Diencephalon (tissue), 1 donor: ENCODE results near the gene PRIM2. TPM values are rescaled to one million over a fixed set of nuclear protein-coding genes. Genes with fewer than 3 reads are reported as not detected.

ENCODE experiments used
- small RNA-seq: library from RNA; depleted of rRNA; stranded (forward); fragments of <200 nt; gene quantifications from one replicate; pipeline ENCODE3, GENCODE V24; 2014
- total RNA-seq: library from RNA; depleted of rRNA; stranded (reverse); fragments of >200 nt; gene quantifications from one replicate; pipeline ENCODE4 v1.2.3, GENCODE V29; 2014

PRIM2 gene, protein sequence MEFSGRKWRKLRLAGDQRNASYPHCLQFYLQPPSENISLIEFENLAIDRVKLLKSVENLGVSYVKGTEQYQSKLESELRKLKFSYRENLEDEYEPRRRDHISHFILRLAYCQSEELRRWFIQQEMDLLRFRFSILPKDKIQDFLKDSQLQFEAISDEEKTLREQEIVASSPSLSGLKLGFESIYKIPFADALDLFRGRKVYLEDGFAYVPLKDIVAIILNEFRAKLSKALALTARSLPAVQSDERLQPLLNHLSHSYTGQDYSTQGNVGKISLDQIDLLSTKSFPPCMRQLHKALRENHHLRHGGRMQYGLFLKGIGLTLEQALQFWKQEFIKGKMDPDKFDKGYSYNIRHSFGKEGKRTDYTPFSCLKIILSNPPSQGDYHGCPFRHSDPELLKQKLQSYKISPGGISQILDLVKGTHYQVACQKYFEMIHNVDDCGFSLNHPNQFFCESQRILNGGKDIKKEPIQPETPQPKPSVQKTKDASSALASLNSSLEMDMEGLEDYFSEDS
- total RNA-seq, result 18.0 TPM

DNA sequence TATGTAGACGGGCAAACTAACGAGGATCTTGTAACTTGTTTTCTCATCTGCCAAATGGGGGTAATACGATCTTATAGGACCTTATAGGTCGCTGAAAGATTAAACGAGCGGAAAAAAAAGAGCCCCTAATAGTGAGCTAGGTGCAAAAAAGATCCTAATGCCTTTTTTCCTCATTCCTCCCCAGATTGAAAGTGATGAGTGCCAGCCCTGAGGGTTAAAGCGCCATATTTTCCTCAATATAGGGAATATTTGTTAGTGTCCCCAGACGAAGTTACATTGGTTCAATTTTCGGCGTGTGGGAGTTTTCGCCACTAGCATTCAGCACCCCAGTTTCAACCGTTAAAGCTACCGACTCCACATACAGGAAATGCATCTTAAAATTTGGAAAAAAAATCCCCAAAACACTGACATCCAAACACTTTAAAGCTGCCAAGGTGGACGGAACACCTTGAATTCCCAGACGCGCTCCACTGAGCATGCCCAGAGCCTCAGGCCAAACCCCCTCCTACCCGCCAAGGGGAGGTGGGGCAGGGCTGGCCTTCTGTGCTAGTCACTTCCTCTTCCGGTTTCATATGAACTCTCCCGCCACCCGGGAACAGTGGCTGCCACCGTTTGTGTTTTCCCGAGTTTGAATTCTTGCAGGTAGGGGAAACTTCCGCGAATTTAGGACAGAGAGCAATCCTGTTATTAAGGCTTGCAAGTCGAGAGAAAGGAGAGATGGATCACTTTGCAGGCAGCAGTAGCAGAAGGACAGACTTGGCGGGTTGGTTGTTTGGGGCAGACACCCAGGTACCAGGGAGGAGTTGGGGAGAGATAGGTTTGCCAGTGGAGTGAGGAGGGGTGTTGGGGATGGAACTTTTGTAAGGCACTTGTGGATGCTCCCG is at the start of gene PRIM2:
Gene PRIM2 (plus strand): TSS at position 571 of the 884 bp plus-strand sequence. CDS start 816 bp downstream, outside the sequence.

Small RNAs within 50 kb of the gene (small RNA-seq; reads per million reads assigned to genes)
- gene MIR548U, result not detected

Other genes with a start within 250 kb of the PRIM2 start
- 147 TPM for gene ZNF451, start 227.4 kb upstream of the PRIM2 start, total RNA-seq
- gene BAG2, start 145.3 kb upstream of the PRIM2 start, total RNA-seq, result 4.2 TPM
- gene RAB23, start 95.3 kb upstream of the PRIM2 start, total RNA-seq, result 37.6 TPM